ENCODE measurements around the gene WDR18. TPM values are rescaled to one million over a fixed set of nuclear protein-coding genes. Genes with fewer than 3 reads are reported as not detected.
"Not testable (repeated sequence)": the region's sequence is repeated elsewhere in the genome, so short reads cannot be mapped to it uniquely, and the experiment has no call there.

Gene WDR18
- total RNA-seq, 1 experiment from 2014 or later = 124 TPM

DNA sequence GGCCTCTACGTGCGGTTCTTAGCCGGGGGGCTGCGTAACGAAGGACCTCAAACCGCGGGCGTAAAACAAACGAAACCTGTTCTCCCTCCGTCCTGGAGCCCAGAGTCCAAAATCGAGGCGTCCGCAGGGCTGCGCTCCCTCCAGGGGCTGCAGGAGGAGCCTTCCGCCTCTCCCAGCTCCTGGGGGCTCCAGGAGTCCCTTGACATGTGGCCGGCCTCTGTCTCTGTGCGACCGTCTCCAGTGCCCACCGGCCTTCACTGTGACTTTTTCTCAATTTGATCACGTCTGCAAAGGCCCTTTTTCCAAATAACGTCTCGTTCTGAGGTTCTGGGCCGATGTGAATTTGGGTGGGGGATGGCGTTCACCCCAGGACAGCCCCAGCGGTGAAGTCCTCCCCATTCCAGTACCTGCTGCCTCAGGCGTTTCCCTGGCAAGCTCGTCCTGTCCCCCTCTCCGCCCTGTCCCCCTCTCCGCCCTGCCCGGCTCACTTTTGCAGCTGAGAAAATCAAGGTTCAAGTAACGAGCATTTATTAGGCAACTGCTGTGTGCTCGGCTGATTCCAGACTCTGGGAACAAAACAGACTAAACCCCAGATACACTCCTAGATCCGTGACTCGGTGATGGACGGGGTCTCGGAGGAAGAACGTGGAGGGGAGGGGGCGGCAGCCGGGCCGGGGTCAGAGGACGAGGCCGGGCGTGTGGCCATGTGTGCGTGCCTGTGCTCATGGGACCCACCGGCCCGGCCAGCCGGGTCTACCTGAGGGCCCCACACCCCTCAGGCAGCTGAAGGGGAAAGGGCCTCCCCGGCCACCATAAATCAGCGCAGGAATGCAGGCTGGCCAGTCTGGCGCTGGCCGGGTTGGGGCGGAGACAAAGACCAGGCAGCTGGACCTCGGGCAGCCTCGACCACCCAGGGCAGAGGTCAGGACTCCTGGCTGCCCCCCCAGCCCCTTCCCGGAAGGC lies 28.1 kb upstream of the WDR18 start (continued):
- TF ChIP-seq, protein P1, sequence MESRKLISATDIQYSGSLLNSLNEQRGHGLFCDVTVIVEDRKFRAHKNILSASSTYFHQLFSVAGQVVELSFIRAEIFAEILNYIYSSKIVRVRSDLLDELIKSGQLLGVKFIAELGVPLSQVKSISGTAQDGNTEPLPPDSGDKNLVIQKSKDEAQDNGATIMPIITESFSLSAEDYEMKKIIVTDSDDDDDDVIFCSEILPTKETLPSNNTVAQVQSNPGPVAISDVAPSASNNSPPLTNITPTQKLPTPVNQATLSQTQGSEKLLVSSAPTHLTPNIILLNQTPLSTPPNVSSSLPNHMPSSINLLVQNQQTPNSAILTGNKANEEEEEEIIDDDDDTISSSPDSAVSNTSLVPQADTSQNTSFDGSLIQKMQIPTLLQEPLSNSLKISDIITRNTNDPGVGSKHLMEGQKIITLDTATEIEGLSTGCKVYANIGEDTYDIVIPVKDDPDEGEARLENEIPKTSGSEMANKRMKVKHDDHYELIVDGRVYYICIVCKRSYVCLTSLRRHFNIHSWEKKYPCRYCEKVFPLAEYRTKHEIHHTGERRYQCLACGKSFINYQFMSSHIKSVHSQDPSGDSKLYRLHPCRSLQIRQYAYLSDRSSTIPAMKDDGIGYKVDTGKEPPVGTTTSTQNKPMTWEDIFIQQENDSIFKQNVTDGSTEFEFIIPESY (IDR thresholded peaks at IDR 0.05; ENCODE audit: extremely low read depth, insufficient replicate concordance, low read length) = no peak
- TF ChIP-seq ZNF274 (IDR thresholded peaks at IDR 0.05; ENCODE audit: low read depth, low read length) = no peak

DNA sequence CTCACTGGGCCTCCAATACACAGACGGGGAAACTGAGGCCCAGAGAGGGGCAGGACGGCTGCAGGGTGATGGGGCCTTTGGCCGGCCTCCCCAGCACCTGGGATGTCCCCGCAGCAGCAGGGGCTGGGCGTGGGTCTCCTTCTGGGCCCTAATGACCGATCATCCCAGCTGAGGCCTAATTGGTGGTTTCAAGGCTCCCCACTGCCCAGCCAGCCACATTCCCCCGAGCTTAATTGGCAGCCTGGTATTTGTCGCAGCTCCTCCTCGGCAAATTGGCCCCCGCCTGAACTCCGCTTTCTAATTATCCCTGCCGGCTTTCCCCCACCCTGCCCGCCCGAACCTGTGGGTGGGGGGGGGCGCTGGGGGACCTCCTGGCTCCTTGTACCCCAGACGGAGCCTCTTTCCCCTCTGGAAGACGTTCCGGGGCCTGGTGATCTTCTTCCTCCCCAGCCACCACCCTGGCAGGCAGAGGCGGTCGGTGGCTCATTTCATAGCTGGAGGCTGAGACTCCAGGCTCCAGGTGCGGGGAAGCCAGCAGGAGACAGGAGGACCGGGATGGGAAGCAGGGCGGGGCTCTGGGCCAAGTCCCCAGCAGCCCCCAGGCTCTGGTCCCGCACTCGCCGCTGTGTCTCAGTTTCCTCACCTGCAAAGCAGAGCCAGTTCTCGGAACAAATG lies 27.2 kb upstream of the WDR18 start:
- Histone ChIP-seq H3K9ac (ENCODE audit: low read length) (peak overlapping the region; percentile 71), H3K4me3 (replicated peaks in 1 of 2; ENCODE audit: low read depth in 1 of 2, low read length in 2 of 2) (peak overlapping the region; percentile 27 to 53), H3K36me3 (ENCODE audit: control insufficient read depth in 1 of 2, insufficient read depth in 2 of 2, low read length in 2 of 2) (no peaks in the 10 kb centered on the region), H3K9me3 (ENCODE audit: control insufficient read depth in 1 of 2, insufficient read depth in 1 of 2, low read depth in 1 of 2, low read length in 2 of 2) (no peaks in the 10 kb centered on the region), H3K27me3 (ENCODE audit: insufficient read depth, low read length) (no peaks in the 10 kb centered on the region), H3K27ac (ENCODE audit: low read depth, low read length) (peak overlapping the region; percentile 80), H3K79me2 (ENCODE audit: insufficient read depth, low read length) (peaks cover 18% of the 10 kb centered on the region), H3K4me1 (ENCODE audit: control insufficient read depth in 1 of 2, insufficient read depth in 2 of 2, low read length in 2 of 2) (peaks cover 63 to 94% of the 10 kb centered on the region in 2 experiments), H3K4me2 (ENCODE audit: low read length) (peak overlapping the region; percentile 91), H2AFZ (ENCODE audit: low read depth, low read length, poor library complexity, severe bottlenecking) (no peak overlapping the region), H3K9me2 (ENCODE audit: insufficient read depth) (no peaks in the 10 kb centered on the region), H4K20me1 (ENCODE audit: insufficient read depth) (no peaks in the 10 kb centered on the region)
- BruUV-seq (replicated peaks) = no TSS peak
- intact Hi-C loops (cut with micrococcal nuclease) = no loop called here
- POLR2A ChIA-PET = no interaction called here
- ATAC-seq = peak; percentile 53
- no peak for TF ChIP-seq FOSL1 (IDR thresholded peaks at IDR 0.05; ENCODE audit: low read depth)
- no peak for TF ChIP-seq SRF (IDR thresholded peaks at IDR 0.05; ENCODE audit: low read depth)
- TF ChIP-seq, protein P2, sequence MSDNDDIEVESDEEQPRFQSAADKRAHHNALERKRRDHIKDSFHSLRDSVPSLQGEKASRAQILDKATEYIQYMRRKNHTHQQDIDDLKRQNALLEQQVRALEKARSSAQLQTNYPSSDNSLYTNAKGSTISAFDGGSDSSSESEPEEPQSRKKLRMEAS (IDR thresholded peaks at IDR 0.05) = no peak
- TF ChIP-seq, protein P1 (IDR thresholded peaks at IDR 0.05; ENCODE audit: extremely low read depth, insufficient replicate concordance, low read length) = no peak
- TF ChIP-seq, protein P3, sequence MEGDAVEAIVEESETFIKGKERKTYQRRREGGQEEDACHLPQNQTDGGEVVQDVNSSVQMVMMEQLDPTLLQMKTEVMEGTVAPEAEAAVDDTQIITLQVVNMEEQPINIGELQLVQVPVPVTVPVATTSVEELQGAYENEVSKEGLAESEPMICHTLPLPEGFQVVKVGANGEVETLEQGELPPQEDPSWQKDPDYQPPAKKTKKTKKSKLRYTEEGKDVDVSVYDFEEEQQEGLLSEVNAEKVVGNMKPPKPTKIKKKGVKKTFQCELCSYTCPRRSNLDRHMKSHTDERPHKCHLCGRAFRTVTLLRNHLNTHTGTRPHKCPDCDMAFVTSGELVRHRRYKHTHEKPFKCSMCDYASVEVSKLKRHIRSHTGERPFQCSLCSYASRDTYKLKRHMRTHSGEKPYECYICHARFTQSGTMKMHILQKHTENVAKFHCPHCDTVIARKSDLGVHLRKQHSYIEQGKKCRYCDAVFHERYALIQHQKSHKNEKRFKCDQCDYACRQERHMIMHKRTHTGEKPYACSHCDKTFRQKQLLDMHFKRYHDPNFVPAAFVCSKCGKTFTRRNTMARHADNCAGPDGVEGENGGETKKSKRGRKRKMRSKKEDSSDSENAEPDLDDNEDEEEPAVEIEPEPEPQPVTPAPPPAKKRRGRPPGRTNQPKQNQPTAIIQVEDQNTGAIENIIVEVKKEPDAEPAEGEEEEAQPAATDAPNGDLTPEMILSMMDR (IDR thresholded peaks at IDR 0.05 in 2 of 3, conservative IDR thresholded peaks at IDR 0.05 in 1 of 3; ENCODE audit: borderline replicate concordance in 1 of 3, insufficient read depth in 1 of 3, low read depth in 2 of 3, low read length in 2 of 3) = no peak
- no peak for TF ChIP-seq ZFX (IDR thresholded peaks at IDR 0.05)
- RAD21 ChIA-PET (ENCODE audit: low non-redundant PET in 1 of 2, low total read pairs in 2 of 2, uncharacterized antibody in 2 of 2, unreplicated experiment in 2 of 2) = interaction anchor here in 1 of 2 experiments (0.6 kb wide), 1 partner anchor 34 kb away, joined by 5 read pairs; no protein-coding TSS in a partner anchor
- DNase-seq (ENCODE audit: low read depth, low spot score) = peak; percentile 36
- CTCF ChIA-PET = no interaction called here

DNA sequence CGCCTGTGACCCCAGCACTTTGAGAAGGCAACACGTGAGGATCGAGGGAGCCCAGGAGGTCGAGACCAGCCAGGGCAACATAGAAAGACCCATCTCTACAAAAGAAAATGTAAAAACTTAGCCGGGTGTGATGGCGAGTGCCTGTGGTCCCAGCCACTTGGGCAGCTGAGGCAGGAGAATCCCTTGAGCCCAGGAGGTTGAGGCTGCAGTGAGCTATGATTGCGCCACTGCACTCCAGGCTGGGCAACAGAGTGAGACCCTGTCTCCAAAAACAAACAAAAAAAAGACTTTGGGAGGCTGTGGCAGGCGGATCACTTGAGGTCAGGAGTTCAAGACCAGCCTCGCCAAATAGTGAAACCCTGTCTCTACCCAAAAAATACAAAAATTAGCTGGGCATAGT lies 26.6 kb upstream of the WDR18 start:
- H3K4me3 ChIP-seq (replicated peaks in 1 of 2; ENCODE audit: low read depth in 1 of 2, low read length in 2 of 2); RAD21 ChIA-PET (ENCODE audit: low non-redundant PET in 1 of 2, low total read pairs in 2 of 2, uncharacterized antibody in 2 of 2, unreplicated experiment in 2 of 2); H4K20me1 ChIP-seq (ENCODE audit: insufficient read depth); intact Hi-C loops (cut with micrococcal nuclease); DNase-seq (ENCODE audit: low read depth, low spot score); H3K9me2 ChIP-seq (ENCODE audit: insufficient read depth); H3K9me3 ChIP-seq (ENCODE audit: control insufficient read depth in 1 of 2, insufficient read depth in 1 of 2, low read depth in 1 of 2, low read length in 2 of 2); ATAC-seq; H2AFZ ChIP-seq (ENCODE audit: low read depth, low read length, poor library complexity, severe bottlenecking); POLR2A ChIA-PET; H3K36me3 ChIP-seq (ENCODE audit: control insufficient read depth in 1 of 2, insufficient read depth in 2 of 2, low read length in 2 of 2); H3K27me3 ChIP-seq (ENCODE audit: insufficient read depth, low read length); CTCF ChIA-PET; BruUV-seq (replicated peaks): not testable (repeated sequence)
- Histone ChIP-seq H3K79me2 (ENCODE audit: insufficient read depth, low read length) (peaks cover 18% of the 10 kb centered on the region; the same call in 1 of the 2 replicates), H3K4me2 (ENCODE audit: low read length) (peak overlapping the region; percentile 91), H3K9ac (ENCODE audit: low read length) (peak overlapping the region; percentile 71), H3K4me1 (ENCODE audit: control insufficient read depth in 1 of 2, insufficient read depth in 2 of 2, low read length in 2 of 2) (peaks cover 62 to 94% of the 10 kb centered on the region in 2 experiments), H3K27ac (ENCODE audit: low read depth, low read length) (peak overlapping the region; percentile 80)

Data from HCT116 (cell line).